Measurements from ENCODE around the gene PRRT1. TPM values are rescaled to one million over a fixed set of nuclear protein-coding genes. Genes with fewer than 3 reads are reported as not detected.
"Not testable (repeated sequence)": the region's sequence is repeated elsewhere in the genome, so short reads cannot be mapped to it uniquely, and the experiment has no call there.

PRRT1 gene
- polyA plus RNA-seq, 1 donor (not counting 4 experiments of a cell fraction or from before 2014, with no cell fraction given): 0.09 TPM

DNA sequence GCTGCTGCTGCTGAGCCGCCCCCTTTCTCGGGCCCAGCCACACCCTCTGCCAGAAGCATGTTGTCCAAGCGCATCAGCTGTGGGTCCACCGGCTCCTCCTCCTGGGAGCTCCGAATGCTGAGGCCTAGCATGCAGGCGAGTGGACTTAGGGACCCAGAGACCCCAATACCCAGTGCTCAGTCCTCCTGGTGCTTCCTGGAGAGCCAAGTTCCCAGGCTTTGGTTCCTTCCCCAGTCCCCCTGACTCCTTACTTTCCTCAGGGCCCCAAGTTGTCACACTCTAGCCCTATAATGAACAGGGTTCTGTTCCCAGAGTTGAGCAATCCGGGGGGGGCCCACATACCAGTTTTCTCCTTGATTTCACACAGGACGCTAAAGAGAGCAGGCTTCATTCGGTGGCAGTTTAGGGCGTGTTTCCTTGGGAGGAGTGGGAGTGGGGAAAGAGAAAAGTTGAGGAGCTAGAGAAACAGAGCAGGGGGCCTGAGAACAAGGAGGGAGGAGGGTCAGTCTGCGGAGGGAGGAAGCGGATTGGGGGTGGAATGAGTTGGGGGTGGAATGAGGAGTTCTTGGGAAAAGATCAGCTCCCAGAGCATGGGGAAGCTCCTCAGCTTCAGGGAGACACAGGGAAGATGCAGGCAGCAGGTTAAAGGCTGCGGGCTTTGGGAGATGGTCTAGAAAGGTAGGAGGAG, 36.8 kb upstream of the PRRT1 start:
- Histone ChIP-seq H3K9me3 (ENCODE audit: control insufficient read depth, low read depth, low read length) (no peaks in the 10 kb centered on the region), H3K27ac (ENCODE audit: control insufficient read depth, insufficient read depth, low read length) (peak overlapping the region; percentile 67), H2AFZ (ENCODE audit: control insufficient read depth, low read length) (no peak overlapping the region), H3K9me1 (ENCODE audit: control insufficient read depth, extremely low read depth, insufficient read depth, low read length) (no peaks in the 10 kb centered on the region), H3K4me3 (ENCODE audit: control insufficient read depth in 2 of 3, extremely low read depth in 1 of 3, insufficient read depth in 2 of 3, low read depth in 1 of 3, low read length in 3 of 3) (peak overlapping the region; percentile 73 to 85 (median 83)), H3K4me2 (ENCODE audit: control insufficient read depth, extremely low read depth, insufficient read depth, low read depth, low read length) (peak overlapping the region; percentile 97), H3K27me3 (ENCODE audit: control insufficient read depth, extremely low read depth, insufficient read depth, low read length) (no peaks in the 10 kb centered on the region), H3K79me2 (ENCODE audit: control insufficient read depth, insufficient read depth, low read length) (peaks cover 12% of the 10 kb centered on the region), H3K9ac (ENCODE audit: control insufficient read depth, extremely low read depth, insufficient read depth, low read length) (peak overlapping the region; percentile 81), H4K20me1 (ENCODE audit: control insufficient read depth, extremely low read depth, insufficient read depth, low read length) (no peaks in the 10 kb centered on the region), H3K36me3 (ENCODE audit: control insufficient read depth in 2 of 2, extremely low read depth in 1 of 2, insufficient read depth in 2 of 2, low read length in 2 of 2) (peaks cover 9 to 12% of the 10 kb centered on the region in 2 experiments), H3K4me1 (ENCODE audit: control insufficient read depth, extremely low read depth, insufficient read depth, low read length) (peaks cover 19% of the 10 kb centered on the region)
- dilution Hi-C loops (cut with MboI; ENCODE audit: extremely low pct_ligation_motif_present, low sequenced_read_pairs): no loop called here
- TF ChIP-seq CTCF (optimal IDR thresholded peaks at IDR 0.05 in 1 of 3, IDR thresholded peaks at IDR 0.05 in 1 of 3, conservative IDR thresholded peaks at IDR 0.05 in 1 of 3; ENCODE audit: extremely low read depth in 1 of 3, insufficient read depth in 2 of 3, low read length in 3 of 3) (no peak), EZH2 (IDR thresholded peaks at IDR 0.05; ENCODE audit: low read length) (no peak)
- no peak for DNase-seq (ENCODE audit: low read depth, low spot score)
- no peak for FAIRE-seq

GRCh38 chr6:32187725-32188380, 36.1 kb upstream of the PRRT1 start:
- dilution Hi-C loops (cut with MboI; ENCODE audit: extremely low pct_ligation_motif_present, low sequenced_read_pairs); H3K27me3 ChIP-seq (ENCODE audit: control insufficient read depth, extremely low read depth, insufficient read depth, low read length); FAIRE-seq; H3K9ac ChIP-seq (ENCODE audit: control insufficient read depth, extremely low read depth, insufficient read depth, low read length); H3K4me2 ChIP-seq (ENCODE audit: control insufficient read depth, extremely low read depth, insufficient read depth, low read depth, low read length); H3K9me1 ChIP-seq (ENCODE audit: control insufficient read depth, extremely low read depth, insufficient read depth, low read length); H2AFZ ChIP-seq (ENCODE audit: control insufficient read depth, low read length); H3K9me3 ChIP-seq (ENCODE audit: control insufficient read depth, low read depth, low read length); H3K27ac ChIP-seq (ENCODE audit: control insufficient read depth, insufficient read depth, low read length); H3K4me3 ChIP-seq (ENCODE audit: control insufficient read depth in 2 of 3, extremely low read depth in 1 of 3, insufficient read depth in 2 of 3, low read depth in 1 of 3, low read length in 3 of 3); DNase-seq (ENCODE audit: low read depth, low spot score); H4K20me1 ChIP-seq (ENCODE audit: control insufficient read depth, extremely low read depth, insufficient read depth, low read length): not testable (repeated sequence)
- Histone ChIP-seq H3K4me1 (ENCODE audit: control insufficient read depth, extremely low read depth, insufficient read depth, low read length) (peaks cover 16% of the 10 kb centered on the region), H3K79me2 (ENCODE audit: control insufficient read depth, insufficient read depth, low read length) (peaks cover 12% of the 10 kb centered on the region), H3K36me3 (ENCODE audit: control insufficient read depth in 2 of 2, extremely low read depth in 1 of 2, insufficient read depth in 2 of 2, low read length in 2 of 2) (peaks cover 12% of the 10 kb centered on the region in 2 experiments)
